CD4-positive, alpha-beta memory T cell (primary cell): ENCODE measurements around the gene CSNK1G1. TPM values are rescaled to one million over a fixed set of nuclear protein-coding genes. Genes with fewer than 3 reads are reported as not detected.
A peak's percentile ranks its signal among the peaks of the same experiment; 100 is the strongest.
"Not testable (repeated sequence)": the region's sequence is repeated elsewhere in the genome, so short reads cannot be mapped to it uniquely, and the experiment has no call there.

Experiments
- CTCF ChIA-PET: fragments of 350-600 bp; sonication (Branson Sonifier 250); formaldehyde crosslinking; loops from one replicate; lab custom pipeline; 2021; ENCODE audit warnings: inconsistent platforms; ENCODE audit not compliant: partially characterized antibody; lab: Charles Lee
- POLR2A ChIA-PET: fragments of 350-600 bp; sonication (Branson Sonifier 250); formaldehyde crosslinking; loops from one replicate; lab custom pipeline; 2021; ENCODE audit not compliant: partially characterized antibody; lab: Charles Lee
- DNase-seq, 5 donors: peaks; one replicate each; pipeline versions ENCODE4 v3.0.0 to v3.0.0-alpha.2; 2020 to 2022; ENCODE audit warnings: mixed read lengths in 1 of 5
- H3K27ac ChIP-seq: one replicate; pipeline ENCODE4 v1.7.0; 2013; ENCODE audit warnings: low read depth, low read length
- H3K27me3 ChIP-seq: 2 replicates; pipeline ENCODE4 v1.7.0; 2013; ENCODE audit warnings: mild to moderate bottlenecking, low read length, moderate library complexity; ENCODE audit not compliant: insufficient read depth
- H3K36me3 ChIP-seq: 2 replicates; pipeline ENCODE4 v1.7.0; 2013; ENCODE audit warnings: mild to moderate bottlenecking, low read length, moderate library complexity; ENCODE audit not compliant: insufficient read depth
- H3K4me1 ChIP-seq: 2 replicates; pipeline ENCODE4 v1.7.0; 2013; ENCODE audit warnings: mild to moderate bottlenecking, low read length, moderate library complexity; ENCODE audit not compliant: insufficient read depth
- H3K4me3 ChIP-seq, 2 donors: one replicate each; pipeline ENCODE4 v1.7.0; 2013; ENCODE audit warnings: low read length in 2 of 2, mild to moderate bottlenecking in 1 of 2
- H3K9me3 ChIP-seq, 2 donors: one replicate each; pipeline ENCODE4 v1.7.0; 2013; ENCODE audit warnings: low read length in 2 of 2, control low read depth in 1 of 2; ENCODE audit not compliant: control insufficient read depth in 1 of 2
- H3K27ac Mint-ChIP-seq, 7 donors: one replicate each; pipeline ENCODE4 v1.8.0; 2020 to 2021; ENCODE audit warnings: mixed read lengths in 7 of 7, mild to moderate bottlenecking in 6 of 7, inconsistent platforms in 3 of 7, moderate library complexity in 3 of 7
- H3K27me3 Mint-ChIP-seq, 2 donors: one replicate each; pipeline ENCODE4 v1.8.0; 2020 to 2021; ENCODE audit warnings: mixed read lengths in 2 of 2
- H3K36me3 Mint-ChIP-seq, 2 donors: one replicate each; pipeline ENCODE4 v1.8.0; 2020 to 2021; ENCODE audit warnings: mixed read lengths in 2 of 2, inconsistent platforms in 1 of 2, mild to moderate bottlenecking in 1 of 2
- H3K4me1 Mint-ChIP-seq, 4 donors: one replicate each; pipeline ENCODE4 v1.8.0; 2020 to 2021; ENCODE audit warnings: mixed read lengths in 4 of 4, mild to moderate bottlenecking in 1 of 4
- H3K4me3 Mint-ChIP-seq, 8 donors: one replicate each; pipeline ENCODE4 v1.8.0; 2020 to 2021; ENCODE audit warnings: mixed read lengths in 8 of 8, mild to moderate bottlenecking in 7 of 8, moderate library complexity in 6 of 8, inconsistent platforms in 3 of 8
- H3K9me3 Mint-ChIP-seq, 8 donors: one replicate each; pipeline ENCODE4 v1.8.0; 2020 to 2021; ENCODE audit warnings: mixed read lengths in 8 of 8, mild to moderate bottlenecking in 5 of 8, inconsistent platforms in 3 of 8, moderate library complexity in 1 of 8
- intact Hi-C: fragments of 100-400 bp; cut with micrococcal nuclease; formaldehyde crosslinking; loops from one replicate; pipeline ENCODE4 v1.15.1; 2023
- polyA plus RNA-seq, 2 donors: library from polyadenylated mRNA; unstranded; fragments of 300-500 nt; fragmentation: Illumina TruSeq; gene quantifications; one replicate each; pipeline ENCODE4 v1.2.3, GENCODE V29; 2021
- total RNA-seq, 2 experiments: library from RNA; stranded (reverse); gene quantifications; one replicate each; pipeline ENCODE4 v1.2.3, GENCODE V29; 2021

CSNK1G1 gene
- total and polyA plus RNA-seq, 4 experiments from 2014 or later: 6.2 to 27.7 (median 24.1) TPM

DNA sequence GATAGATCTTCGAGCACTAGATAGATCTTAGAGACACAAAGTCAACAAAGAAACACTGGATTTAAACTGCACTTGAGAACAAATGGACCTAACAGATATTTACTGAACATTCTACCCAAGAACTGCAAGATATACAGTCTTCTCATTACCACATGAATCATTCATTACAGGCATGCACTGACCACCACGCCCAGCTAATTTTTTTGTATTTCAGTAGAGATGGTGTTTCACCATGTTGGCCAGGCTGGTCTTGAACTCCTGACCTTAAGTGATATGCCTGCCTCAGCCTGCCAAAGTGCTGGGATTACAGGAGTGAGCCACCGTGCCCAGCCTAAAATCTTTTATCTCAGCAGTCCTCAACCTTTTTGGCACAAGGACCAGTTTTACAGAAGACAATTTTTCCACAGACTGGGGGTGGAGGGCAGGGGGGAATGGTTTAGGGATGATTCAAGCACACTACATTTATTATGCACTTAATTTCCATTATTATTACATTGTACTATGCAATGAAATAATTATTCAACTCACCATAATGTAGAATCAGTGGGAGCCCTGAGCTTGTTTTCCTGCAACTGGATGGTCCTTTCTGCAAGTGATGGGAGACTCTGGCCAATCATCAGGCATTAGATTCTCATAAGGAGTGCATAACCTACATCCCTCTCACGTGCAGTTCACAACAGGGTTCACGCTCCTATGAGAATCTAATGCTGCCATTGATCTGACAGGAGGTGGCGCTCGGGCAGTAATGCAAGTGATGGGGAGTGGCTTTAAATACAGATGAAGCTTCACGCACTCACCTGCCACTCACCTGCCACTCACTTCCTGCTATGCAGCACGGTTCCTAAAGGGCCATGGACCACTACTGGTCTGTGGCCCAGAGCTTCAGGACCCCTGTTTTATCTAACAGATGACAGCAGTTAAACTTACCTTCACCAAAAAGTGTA lies 21.7 kb downstream of the CSNK1G1 start:
- ChIA-PET POLR2A (interaction anchor here (1.0 to 1.7 kb wide), 6 partner anchors 10 to 319 kb away, joined by 3 to 9 read pairs (median 4); partner anchors contain the start of genes CSNK1G1 and TRIP4), CTCF (interaction anchor here (0.7 to 1.7 kb wide), 9 partner anchors 13 to 738 kb away, joined by 3 to 8 read pairs (median 3); partner anchors contain the start of genes FBXL22 and TRIP4)
- peaks cover 3 to 5% of the 10 kb centered on the region in 2 donors for H3K36me3 Mint-ChIP-seq
- intact Hi-C loops: loop anchor here (2.0 to 5.0 kb wide), 3 partner anchors 23 to 318 kb away; partner anchors contain the start of genes CSNK1G1 and PCLAF
- peak overlapping the region in 2 of 8 donors; percentile 47 to 62 for H3K4me3 Mint-ChIP-seq
- no peaks in the 10 kb centered on the region for H3K27me3 Mint-ChIP-seq
- peak overlapping the region; percentile 69 to 92 (median 75) for H3K27ac Mint-ChIP-seq
- peaks cover 18 to 32% (median 21%) of the 10 kb centered on the region in 4 donors for H3K4me1 Mint-ChIP-seq
- H3K9me3 ChIP-seq: no peaks in the 10 kb centered on the region
- H3K36me3 ChIP-seq: no peaks in the 10 kb centered on the region
- peaks cover 32% of the 10 kb centered on the region for H3K4me1 ChIP-seq
- H3K9me3 Mint-ChIP-seq: no peaks in the 10 kb centered on the region
- DNase-seq: peak; percentile 36 to 70 (median 54)
- no peaks in the 10 kb centered on the region for H3K27me3 ChIP-seq
- H3K27ac ChIP-seq: no peak overlapping the region
- H3K4me3 ChIP-seq: no peak overlapping the region

DNA sequence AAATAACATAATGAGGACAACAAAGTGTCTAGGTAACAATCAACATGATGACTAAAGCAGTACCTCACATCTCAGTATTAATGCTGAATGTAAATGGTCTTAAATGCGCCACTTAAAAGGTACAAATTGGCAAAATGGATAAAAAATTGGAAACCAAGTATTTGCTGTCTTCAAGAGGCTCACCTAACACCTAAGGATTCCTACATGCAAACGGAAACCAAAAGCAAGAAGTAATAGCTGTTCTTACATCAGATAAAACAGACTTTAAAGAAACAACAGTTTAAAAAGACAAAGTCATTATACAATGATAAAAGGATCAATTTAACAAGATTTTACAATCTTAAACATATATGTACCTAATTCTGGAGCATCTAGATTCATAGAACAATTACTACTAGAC lies 22.5 kb downstream of the CSNK1G1 start:
- intact Hi-C loops: loop anchor here (5.0 kb wide), 1 partner anchor 319 kb away; no protein-coding TSS in a partner anchor
- Mint-ChIP-seq H3K4me1 (peaks cover 17 to 32% (median 21%) of the 10 kb centered on the region in 4 donors), H3K4me3 (peak overlapping the region in 2 of 8 donors; percentile 4 to 23), H3K9me3 (no peaks in the 10 kb centered on the region), H3K27me3 (no peaks in the 10 kb centered on the region), H3K36me3 (peaks cover 3 to 5% of the 10 kb centered on the region in 2 donors), H3K27ac (peak overlapping the region in 5 of 7 donors; percentile 44 to 85 (median 69))
- H3K4me3 ChIP-seq: no peak overlapping the region
- no peaks in the 10 kb centered on the region for H3K9me3 ChIP-seq
- H3K27me3 ChIP-seq: no peaks in the 10 kb centered on the region
- H3K36me3 ChIP-seq: no peaks in the 10 kb centered on the region
- ChIA-PET CTCF (no interaction called here), POLR2A (no interaction called here)
- peaks cover 32% of the 10 kb centered on the region for H3K4me1 ChIP-seq
- no peak for DNase-seq
- H3K27ac ChIP-seq: no peak overlapping the region

DNA sequence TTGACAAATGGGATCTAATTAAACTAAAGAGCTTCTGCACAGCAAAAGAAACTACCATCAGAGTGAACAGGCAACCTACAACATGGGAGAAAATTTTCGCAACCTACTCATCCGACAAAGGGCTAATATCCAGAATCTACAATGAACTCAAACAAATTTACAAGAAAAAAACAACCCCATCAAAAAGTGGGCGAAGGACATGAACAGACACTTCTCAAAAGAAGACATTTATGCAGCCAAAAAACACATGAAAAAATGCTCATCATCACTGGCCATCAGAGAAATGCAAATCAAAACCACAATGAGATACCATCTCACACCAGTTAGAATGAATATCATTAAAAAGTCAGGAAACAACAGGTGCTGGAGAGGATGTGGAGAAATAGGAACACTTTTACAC lies 24.3 kb downstream of the CSNK1G1 start:
- CTCF ChIA-PET, H3K4me3 Mint-ChIP-seq: not testable (repeated sequence)
- intact Hi-C loops: loop anchor here (5.0 kb wide), 1 partner anchor 321 kb away; no protein-coding TSS in a partner anchor

DNA sequence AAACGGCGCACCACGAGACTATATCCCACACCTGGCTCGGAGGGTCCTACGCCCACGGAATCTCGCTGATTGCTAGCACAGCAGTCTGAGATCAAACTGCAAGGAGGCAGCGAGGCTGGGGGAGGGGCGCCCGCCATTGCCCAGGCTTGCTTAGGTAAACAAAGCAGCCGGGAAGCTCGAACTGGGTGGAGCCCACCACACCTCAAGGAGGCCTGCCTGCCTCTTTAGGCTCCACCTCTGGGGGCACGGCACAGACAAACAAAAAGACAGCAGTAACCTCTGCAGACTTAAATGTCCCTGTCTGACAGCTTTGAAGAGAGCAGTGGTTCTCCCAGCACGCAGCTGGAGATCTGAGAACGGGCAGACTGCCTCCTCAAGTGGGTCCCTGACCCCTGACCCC lies 29.0 kb downstream of the CSNK1G1 start:
- POLR2A ChIA-PET, H3K4me3 ChIP-seq, H3K36me3 ChIP-seq, H3K27me3 Mint-ChIP-seq, H3K27ac ChIP-seq, H3K27ac Mint-ChIP-seq, H3K9me3 ChIP-seq, H3K27me3 ChIP-seq, DNase-seq, intact Hi-C loops, H3K36me3 Mint-ChIP-seq, H3K4me3 Mint-ChIP-seq, CTCF ChIA-PET, H3K4me1 Mint-ChIP-seq, H3K4me1 ChIP-seq, H3K9me3 Mint-ChIP-seq: not testable (repeated sequence)

More for the DNA sequence above, 24.3 kb downstream of the CSNK1G1 start:
- H3K4me1 Mint-ChIP-seq: peaks cover 14 to 23% (median 19%) of the 10 kb centered on the region in 4 donors
- DNase-seq, H3K9me3 Mint-ChIP-seq, H3K27ac Mint-ChIP-seq, H3K36me3 Mint-ChIP-seq, H3K27me3 Mint-ChIP-seq, H3K27me3 ChIP-seq, H3K4me3 ChIP-seq, POLR2A ChIA-PET, H3K9me3 ChIP-seq, H3K27ac ChIP-seq, H3K36me3 ChIP-seq: not testable (repeated sequence)
- peaks cover 32% of the 10 kb centered on the region for H3K4me1 ChIP-seq

DNA sequence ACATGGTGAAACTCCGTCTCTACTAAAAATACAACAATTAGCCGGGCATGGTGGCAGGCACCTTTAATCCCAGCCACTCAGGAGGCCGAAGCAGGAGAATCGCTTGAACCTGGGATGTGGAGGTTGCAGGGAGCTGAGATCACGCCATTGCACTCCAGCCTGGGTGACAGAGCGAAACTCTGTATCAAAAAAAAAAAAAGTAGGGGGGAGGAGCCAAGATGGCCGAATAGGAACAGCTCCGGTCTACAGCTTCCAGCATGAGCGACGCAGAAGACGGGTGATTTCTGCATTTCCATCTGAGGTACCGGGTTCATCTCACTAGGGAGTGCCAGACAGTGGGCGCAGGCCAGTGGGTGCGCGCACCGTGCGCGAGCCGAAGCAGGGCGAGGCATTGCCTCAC lies 29.5 kb downstream of the CSNK1G1 start:
- H3K36me3 Mint-ChIP-seq, H3K36me3 ChIP-seq, CTCF ChIA-PET, POLR2A ChIA-PET, H3K27ac Mint-ChIP-seq, H3K27me3 Mint-ChIP-seq, H3K9me3 Mint-ChIP-seq, DNase-seq, intact Hi-C loops, H3K4me3 ChIP-seq, H3K4me1 Mint-ChIP-seq, H3K4me1 ChIP-seq, H3K9me3 ChIP-seq, H3K27ac ChIP-seq, H3K27me3 ChIP-seq: not testable (repeated sequence)
- peak overlapping the region in 1 of 8 donors; percentile 11 for H3K4me3 Mint-ChIP-seq

DNA sequence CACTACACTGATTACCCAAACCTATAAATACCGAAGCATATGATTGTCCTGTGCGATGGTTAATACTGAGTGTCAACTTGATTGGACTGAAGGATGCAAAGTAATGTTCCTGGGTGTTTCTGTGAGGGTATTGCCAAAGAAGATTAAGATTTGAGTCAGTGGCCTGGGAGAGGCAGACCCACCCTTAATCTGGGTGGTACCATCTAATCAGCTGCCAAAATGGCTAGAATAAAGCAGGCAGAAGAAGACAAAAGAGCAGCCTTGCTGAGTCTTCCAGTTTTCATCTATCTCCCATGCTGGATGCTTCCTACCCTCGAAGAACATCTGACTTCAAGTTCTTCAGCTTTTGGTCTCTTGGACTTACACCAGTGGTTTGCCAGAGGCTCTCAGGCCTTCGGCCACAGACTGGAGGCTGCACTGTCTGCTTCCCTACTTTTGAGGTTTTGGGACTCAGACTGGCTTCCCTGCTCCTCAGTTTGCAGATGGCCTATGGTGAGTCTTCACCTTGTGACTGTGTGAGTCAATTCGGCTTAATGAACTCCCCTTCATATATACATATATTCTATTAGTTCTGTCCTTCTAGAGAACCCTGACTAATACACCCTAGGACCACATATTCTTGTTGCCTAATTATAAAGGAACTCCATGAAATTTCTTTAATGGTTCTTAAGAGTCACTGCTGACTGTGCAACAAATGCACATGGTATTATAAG lies 31.7 kb downstream of the CSNK1G1 start:
- H3K9me3 Mint-ChIP-seq: no peaks in the 10 kb centered on the region
- Histone ChIP-seq H3K36me3 (no peaks in the 10 kb centered on the region), H3K4me1 (no peaks in the 10 kb centered on the region), H3K27me3 (no peaks in the 10 kb centered on the region), H3K4me3 (no peak overlapping the region), H3K27ac (no peak overlapping the region), H3K9me3 (no peaks in the 10 kb centered on the region)
- H3K4me1 Mint-ChIP-seq: peaks cover 0 to 7% (median 0%) of the 10 kb centered on the region in 4 donors
- intact Hi-C loops: no loop called here
- no peak overlapping the region for H3K27ac Mint-ChIP-seq
- ChIA-PET POLR2A (interaction anchor here (2.0 kb wide), 1 partner anchor 10 kb away, joined by 6 read pairs; no protein-coding TSS in a partner anchor), CTCF (no interaction called here)
- DNase-seq: no peak
- H3K36me3 Mint-ChIP-seq: peaks cover 0 to 4% of the 10 kb centered on the region in 2 donors
- H3K4me3 Mint-ChIP-seq: no peak overlapping the region
- no peaks in the 10 kb centered on the region for H3K27me3 Mint-ChIP-seq

DNA sequence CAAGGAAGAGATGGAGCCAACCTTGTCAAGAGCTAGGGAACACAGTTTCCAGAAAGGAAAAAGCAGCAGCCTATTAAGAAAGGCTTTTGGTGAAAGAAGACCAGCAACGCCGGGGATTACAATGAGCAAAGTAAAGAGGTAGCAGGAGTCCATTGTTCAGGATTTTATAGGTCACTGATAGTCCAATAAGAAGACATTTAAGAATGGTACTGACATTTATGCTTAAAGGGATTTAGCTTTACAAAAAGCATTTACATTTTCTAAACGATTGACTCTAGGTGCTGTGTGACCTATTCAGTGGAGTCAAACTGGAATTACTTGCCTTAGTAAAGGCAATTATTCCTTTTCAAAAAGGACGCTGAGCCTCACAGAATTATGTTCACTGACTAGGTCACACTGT lies 40.8 kb downstream of the CSNK1G1 start:
- Histone ChIP-seq H3K4me3 (no peak overlapping the region), H3K36me3 (no peaks in the 10 kb centered on the region), H3K9me3 (no peaks in the 10 kb centered on the region), H3K27me3 (no peaks in the 10 kb centered on the region), H3K4me1 (no peaks in the 10 kb centered on the region), H3K27ac (no peak overlapping the region)
- H3K9me3 Mint-ChIP-seq: no peaks in the 10 kb centered on the region
- H3K36me3 Mint-ChIP-seq: peaks cover 3 to 6% of the 10 kb centered on the region in 2 donors
- H3K27ac Mint-ChIP-seq: peak overlapping the region in 3 of 7 donors; percentile 13 to 68 (median 61)
- CTCF ChIA-PET: no interaction called here
- H3K4me1 Mint-ChIP-seq: peaks cover 17 to 23% (median 19%) of the 10 kb centered on the region in 4 donors
- POLR2A ChIA-PET: no interaction called here
- no peaks in the 10 kb centered on the region for H3K27me3 Mint-ChIP-seq
- intact Hi-C loops: no loop called here
- H3K4me3 Mint-ChIP-seq: no peak overlapping the region
- no peak for DNase-seq
